Measurements from ENCODE around the gene OGDH. TPM values are rescaled to one million over a fixed set of nuclear protein-coding genes. Genes with fewer than 3 reads are reported as not detected.

Gene OGDH
- total and polyA plus RNA-seq, 4 donors: 39.0 to 142 (median 59.9) TPM

- DNase-seq: no peak
- no peak overlapping the region for H3K9ac ChIP-seq (ENCODE audit: insufficient read depth in 1 of 2, low read length in 2 of 2)
- H3K4me1 ChIP-seq (ENCODE audit: control insufficient read depth in 5 of 5, insufficient read depth in 5 of 5, low read length in 5 of 5): peaks cover 6 to 18% (median 11%) of the 10 kb centered on the region in 5 donors
- no peak for ATAC-seq (ENCODE audit: insufficient read depth, low FRiP score)
- no peak overlapping the region for H3K27ac ChIP-seq (ENCODE audit: low read depth in 1 of 2, low read length in 1 of 2)
- no peaks in the 10 kb centered on the region for H3K9me3 ChIP-seq (ENCODE audit: control insufficient read depth in 4 of 4, insufficient read depth in 3 of 4, low read length in 3 of 4)
- TF ChIP-seq, protein P1, sequence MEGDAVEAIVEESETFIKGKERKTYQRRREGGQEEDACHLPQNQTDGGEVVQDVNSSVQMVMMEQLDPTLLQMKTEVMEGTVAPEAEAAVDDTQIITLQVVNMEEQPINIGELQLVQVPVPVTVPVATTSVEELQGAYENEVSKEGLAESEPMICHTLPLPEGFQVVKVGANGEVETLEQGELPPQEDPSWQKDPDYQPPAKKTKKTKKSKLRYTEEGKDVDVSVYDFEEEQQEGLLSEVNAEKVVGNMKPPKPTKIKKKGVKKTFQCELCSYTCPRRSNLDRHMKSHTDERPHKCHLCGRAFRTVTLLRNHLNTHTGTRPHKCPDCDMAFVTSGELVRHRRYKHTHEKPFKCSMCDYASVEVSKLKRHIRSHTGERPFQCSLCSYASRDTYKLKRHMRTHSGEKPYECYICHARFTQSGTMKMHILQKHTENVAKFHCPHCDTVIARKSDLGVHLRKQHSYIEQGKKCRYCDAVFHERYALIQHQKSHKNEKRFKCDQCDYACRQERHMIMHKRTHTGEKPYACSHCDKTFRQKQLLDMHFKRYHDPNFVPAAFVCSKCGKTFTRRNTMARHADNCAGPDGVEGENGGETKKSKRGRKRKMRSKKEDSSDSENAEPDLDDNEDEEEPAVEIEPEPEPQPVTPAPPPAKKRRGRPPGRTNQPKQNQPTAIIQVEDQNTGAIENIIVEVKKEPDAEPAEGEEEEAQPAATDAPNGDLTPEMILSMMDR (IDR thresholded peaks at IDR 0.05; ENCODE audit: control extremely low read depth, extremely low read depth): no peak
- H3K36me3 ChIP-seq (ENCODE audit: control insufficient read depth in 4 of 4, insufficient read depth in 4 of 4, low read length in 4 of 4): peaks cover 40 to 62% (median 59%) of the 10 kb centered on the region in 4 donors
- 92 to 94% methylated on average over 9 of the region's 9 CpGs for WGBS, 2 donors
- H3K4me3 ChIP-seq: no peak overlapping the region
- no peaks in the 10 kb centered on the region for H3K27me3 ChIP-seq (ENCODE audit: control insufficient read depth in 3 of 3, insufficient read depth in 3 of 3, low read length in 2 of 3)
Measured at GRCh38 chr7:44569959-44570358, 36.5 kb upstream of the OGDH start.

GRCh38 chr7:44572771-44573170 is 33.7 kb upstream of the OGDH start:
- no peak for ATAC-seq (ENCODE audit: insufficient read depth, low FRiP score)
- peak overlapping the region; percentile 35 for H3K4me3 ChIP-seq
- peaks cover 39 to 50% (median 40%) of the 10 kb centered on the region in 4 donors for H3K36me3 ChIP-seq (ENCODE audit: control insufficient read depth in 4 of 4, insufficient read depth in 4 of 4, low read length in 4 of 4)
- H3K27ac ChIP-seq (ENCODE audit: low read depth in 1 of 2, low read length in 1 of 2): no peak overlapping the region
- TF ChIP-seq, protein P1 (IDR thresholded peaks at IDR 0.05; ENCODE audit: control extremely low read depth, extremely low read depth): no peak
- H3K4me1 ChIP-seq (ENCODE audit: control insufficient read depth in 5 of 5, insufficient read depth in 5 of 5, low read length in 5 of 5): peaks cover 6 to 18% (median 11%) of the 10 kb centered on the region in 5 donors
- no peaks in the 10 kb centered on the region for H3K27me3 ChIP-seq (ENCODE audit: control insufficient read depth in 3 of 3, insufficient read depth in 3 of 3, low read length in 2 of 3)
- peak overlapping the region in 1 of 2 donors; percentile 78 for H3K9ac ChIP-seq (ENCODE audit: insufficient read depth in 1 of 2, low read length in 2 of 2)
- WGBS, 2 donors: 73 to 75% methylated on average over 5 of the region's 5 CpGs
- DNase-seq: no peak
- H3K9me3 ChIP-seq (ENCODE audit: control insufficient read depth in 4 of 4, insufficient read depth in 3 of 4, low read length in 3 of 4): no peaks in the 10 kb centered on the region

GRCh38 chr7:44573464-44574286 is 32.8 kb upstream of the OGDH start, which contains the start of gene DDX56:
Gene DDX56 (minus strand): TSS chr7:44573908. CDS start chr7:44573895, 13 bp downstream.
- Histone ChIP-seq H3K27ac (ENCODE audit: low read depth in 1 of 2, low read length in 1 of 2) (peak within 1 kb of the TSS; percentile 82 to 91), H3K9me3 (ENCODE audit: control insufficient read depth in 4 of 4, insufficient read depth in 3 of 4, low read length in 3 of 4) (no peaks in the 10 kb centered on the region), H3K4me1 (ENCODE audit: control insufficient read depth in 5 of 5, insufficient read depth in 5 of 5, low read length in 5 of 5) (peaks cover 6 to 18% (median 11%) of the 10 kb centered on the region in 5 donors), H3K9ac (ENCODE audit: insufficient read depth in 1 of 2, low read length in 2 of 2) (peak within 1 kb of the TSS; percentile 78 to 84), H3K36me3 (ENCODE audit: control insufficient read depth in 4 of 4, insufficient read depth in 4 of 4, low read length in 4 of 4) (peaks cover 34 to 45% (median 35%) of the 10 kb centered on the region in 4 donors), H3K4me3 (peak within 1 kb of the TSS; percentile 85), H3K27me3 (ENCODE audit: control insufficient read depth in 3 of 3, insufficient read depth in 3 of 3, low read length in 2 of 3) (no peaks in the 10 kb centered on the region)
- TF ChIP-seq, protein P1 (IDR thresholded peaks at IDR 0.05; ENCODE audit: control extremely low read depth, extremely low read depth): no peak
- ATAC-seq (ENCODE audit: insufficient read depth, low FRiP score) (peak; percentile 96), DNase-seq (peak; percentile 96 to 97 (median 96))
- 0% methylated on average over 70 to 74 of the region's 74 CpGs for WGBS, 2 donors
